HEK293 (cell line): ENCODE measurements around the gene ALPK3.

Experiments used
- CTCF ChIA-PET: fragments of 350-600 bp; formaldehyde crosslinking; extraction: SDS; loops from one replicate; lab custom pipeline; 2021; ENCODE audit warnings: antibody characterized with exemption; lab: Yijun Ruan, JAX
- POLR2A ChIA-PET: fragments of 300-600 bp; formaldehyde crosslinking; extraction: SDS; loops from one replicate; lab custom pipeline; 2020; ENCODE audit warnings: antibody characterized with exemption, inconsistent platforms; lab: Yijun Ruan, JAX
- H3K27ac ChIP-seq: fragments of 200-500 bp; sonication (Bioruptor generic); 2 replicates; pipeline ENCODE4 v1.5.1; 2014; ENCODE audit warnings: low read depth, low read length, control low read depth, inconsistent platforms; ENCODE audit errors: extremely low read depth
- H3K36me3 ChIP-seq, 2 experiments: fragments of 200-500 bp in 1 of 2; sonication (Bioruptor generic) in 1 of 2; 1 replicate in 1 of 2; 2 replicates in 1 of 2; pipeline ENCODE4 v1.5.1; 2014 to 2017; ENCODE audit warnings: inconsistent platforms in 2 of 2, low read length in 2 of 2; ENCODE audit not compliant: control insufficient read depth in 2 of 2, insufficient read depth in 1 of 2
- H3K4me1 ChIP-seq: fragments of 200-500 bp; sonication (Bioruptor generic); 2 replicates; pipeline ENCODE4 v1.5.1; 2014; ENCODE audit warnings: mild to moderate bottlenecking, low read length, inconsistent platforms; ENCODE audit not compliant: control insufficient read depth, insufficient read depth
- H3K4me3 ChIP-seq: 2 replicates; pipeline ENCODE4 v1.5.1; 2011; ENCODE audit warnings: low read depth, mild to moderate bottlenecking, control low read depth, low read length, moderate library complexity
- H3K9me3 ChIP-seq: fragments of 200-500 bp; sonication (Bioruptor generic); 2 replicates; pipeline ENCODE4 v1.5.1; 2014; ENCODE audit warnings: low read depth, low read length, inconsistent platforms; ENCODE audit not compliant: control insufficient read depth, insufficient read depth
- GFI1B ChIP-seq: fragments of 450-650 bp; formaldehyde crosslinking; IDR thresholded peaks from 2 replicates; pipeline ENCODE4 v1.5.1; 2016; ENCODE audit warnings: missing biosample characterization, missing genetic modification characterization
- GLIS1 ChIP-seq: fragments of 450-650 bp; formaldehyde crosslinking; IDR thresholded peaks from 2 replicates; pipeline ENCODE4 v1.5.1; 2016; ENCODE audit warnings: missing biosample characterization, missing genetic modification characterization
- KLF8 ChIP-seq: fragments of 450-650 bp; formaldehyde crosslinking; IDR thresholded peaks from 2 replicates; pipeline ENCODE4 v1.5.1; 2016; ENCODE audit warnings: missing biosample characterization, missing genetic modification characterization
- MZF1 ChIP-seq: fragments of 450-650 bp; formaldehyde crosslinking; IDR thresholded peaks from 2 replicates; pipeline ENCODE4 v1.5.1; 2017; ENCODE audit warnings: missing biosample characterization, missing genetic modification characterization, borderline replicate concordance
- OSR2 ChIP-seq: fragments of 450-650 bp; formaldehyde crosslinking; IDR thresholded peaks from 2 replicates; pipeline ENCODE4 v1.5.1; 2016; ENCODE audit warnings: missing biosample characterization, missing genetic modification characterization
- YY2 ChIP-seq: fragments of 450-650 bp; formaldehyde crosslinking; IDR thresholded peaks from 2 replicates; pipeline ENCODE4 v1.5.1; 2016; ENCODE audit warnings: missing biosample characterization, missing genetic modification characterization
- ZBTB10 ChIP-seq: fragments of 450-650 bp; formaldehyde crosslinking; IDR thresholded peaks from 2 replicates; pipeline ENCODE4 v1.5.1; 2016; ENCODE audit warnings: missing biosample characterization, missing genetic modification characterization
- ZBTB21 ChIP-seq: fragments of 450-650 bp; formaldehyde crosslinking; IDR thresholded peaks from 2 replicates; pipeline ENCODE4 v1.5.1; 2017; ENCODE audit warnings: missing biosample characterization, missing genetic modification characterization
- ZBTB48 ChIP-seq: fragments of 450-650 bp; formaldehyde crosslinking; IDR thresholded peaks from 2 replicates; pipeline ENCODE4 v1.5.1; 2016; ENCODE audit warnings: missing biosample characterization, missing genetic modification characterization
- ZBTB8A ChIP-seq: fragments of 450-650 bp; formaldehyde crosslinking; IDR thresholded peaks from 2 replicates; pipeline ENCODE4 v1.5.1; 2016; ENCODE audit warnings: missing biosample characterization, missing genetic modification characterization
- ZNF157 ChIP-seq: fragments of 450-650 bp; formaldehyde crosslinking; IDR thresholded peaks from 2 replicates; pipeline ENCODE4 v1.5.1; 2016; ENCODE audit warnings: missing biosample characterization, missing genetic modification characterization
- ZNF175 ChIP-seq: fragments of 450-650 bp; formaldehyde crosslinking; IDR thresholded peaks from 2 replicates; pipeline ENCODE4 v1.5.1; 2016; ENCODE audit warnings: missing biosample characterization, missing genetic modification characterization
- ZNF202 ChIP-seq: fragments of 450-650 bp; formaldehyde crosslinking; IDR thresholded peaks from 2 replicates; pipeline ENCODE4 v1.5.1; 2016; ENCODE audit warnings: missing biosample characterization, missing genetic modification characterization, borderline replicate concordance
- ZNF350 ChIP-seq: fragments of 450-650 bp; formaldehyde crosslinking; IDR thresholded peaks from 2 replicates; pipeline ENCODE4 v1.5.0; 2017; ENCODE audit warnings: missing biosample characterization, mild to moderate bottlenecking, missing genetic modification characterization
- ZNF561 ChIP-seq: fragments of 450-650 bp; IDR thresholded peaks from 2 replicates; pipeline ENCODE4 v1.5.1; 2018; ENCODE audit warnings: missing biosample characterization, missing genetic modification characterization, borderline replicate concordance
- ZNF623 ChIP-seq: fragments of 450-650 bp; formaldehyde crosslinking; IDR thresholded peaks from 2 replicates; pipeline ENCODE4 v1.5.1; 2016; ENCODE audit warnings: missing biosample characterization, missing genetic modification characterization
- ZNF660 ChIP-seq: fragments of 450-650 bp; IDR thresholded peaks from 2 replicates; pipeline ENCODE4 v1.5.1; 2018; ENCODE audit warnings: missing biosample characterization, mild to moderate bottlenecking, missing genetic modification characterization
- ZNF664 ChIP-seq: fragments of 450-650 bp; formaldehyde crosslinking; IDR thresholded peaks from 2 replicates; pipeline ENCODE4 v1.5.1; 2016; ENCODE audit warnings: missing biosample characterization, missing genetic modification characterization
- ZNF768 ChIP-seq: fragments of 450-650 bp; formaldehyde crosslinking; IDR thresholded peaks from 2 replicates; pipeline ENCODE4 v1.5.1; 2018; ENCODE audit warnings: missing biosample characterization, mild to moderate bottlenecking, missing genetic modification characterization
- ZNF843 ChIP-seq: fragments of 450-650 bp; formaldehyde crosslinking; IDR thresholded peaks from 2 replicates; pipeline ENCODE4 v1.5.1; 2016; ENCODE audit warnings: missing biosample characterization, missing genetic modification characterization
- TF ChIP-seq, protein P1 (sequence below): fragments of 450-650 bp; formaldehyde crosslinking; IDR thresholded peaks from 2 replicates; pipeline ENCODE4 v1.5.1; 2016; ENCODE audit warnings: missing biosample characterization, missing genetic modification characterization
- TF ChIP-seq, protein P2 (sequence below): fragments of 450-650 bp; formaldehyde crosslinking; IDR thresholded peaks from 2 replicates; pipeline ENCODE4 v1.5.1; 2017; ENCODE audit warnings: missing biosample characterization, missing genetic modification characterization
- TF ChIP-seq, protein P3 (sequence below): fragments of 450-650 bp; formaldehyde crosslinking; IDR thresholded peaks from 2 replicates; pipeline ENCODE4 v1.5.1; 2016; ENCODE audit warnings: missing biosample characterization, missing genetic modification characterization
- TF ChIP-seq, protein P4 (sequence below): fragments of 450-650 bp; formaldehyde crosslinking; IDR thresholded peaks from 2 replicates; pipeline ENCODE4 v1.5.1; 2016; ENCODE audit warnings: missing biosample characterization, missing genetic modification characterization, borderline replicate concordance

The ALPK3 gene

GRCh38 chr15:84830036-84830435, 12.9 kb downstream of the ALPK3 start:
- H3K4me3 ChIP-seq: no peak overlapping the region
- no peak overlapping the region for H3K27ac ChIP-seq
- no peaks in the 10 kb centered on the region for H3K9me3 ChIP-seq
- TF ChIP-seq ZNF561 (tag by site-specific recombination): no peak
- ChIA-PET CTCF (interaction anchor here (0.6 to 1.0 kb wide), 2 partner anchors 11 to 259 kb away, joined by 3 read pairs; no protein-coding TSS in a partner anchor), POLR2A (no interaction called here)
- H3K4me1 ChIP-seq: no peaks in the 10 kb centered on the region
- H3K36me3 ChIP-seq: no peaks in the 10 kb centered on the region

GRCh38 chr15:84831028-84831427, 13.9 kb downstream of the ALPK3 start:
- H3K9me3 ChIP-seq: no peaks in the 10 kb centered on the region
- H3K4me3 ChIP-seq: no peak overlapping the region
- CTCF ChIA-PET: interaction anchor here (0.6 to 2.4 kb wide), 5 partner anchors 15 to 934 kb away, joined by 3 to 12 read pairs (median 3); no protein-coding TSS in a partner anchor
- no peak overlapping the region for H3K27ac ChIP-seq
- no peaks in the 10 kb centered on the region for H3K4me1 ChIP-seq
- POLR2A ChIA-PET: interaction anchor here (0.5 kb wide), 1 partner anchor 550 kb away, joined by 3 read pairs; the partner anchor contains the start of gene AKAP13
- H3K36me3 ChIP-seq: no peaks in the 10 kb centered on the region
- no peak for TF ChIP-seq ZNF660
- no peak for TF ChIP-seq ZNF157 (tag by site-specific recombination)
- TF ChIP-seq, protein P1, sequence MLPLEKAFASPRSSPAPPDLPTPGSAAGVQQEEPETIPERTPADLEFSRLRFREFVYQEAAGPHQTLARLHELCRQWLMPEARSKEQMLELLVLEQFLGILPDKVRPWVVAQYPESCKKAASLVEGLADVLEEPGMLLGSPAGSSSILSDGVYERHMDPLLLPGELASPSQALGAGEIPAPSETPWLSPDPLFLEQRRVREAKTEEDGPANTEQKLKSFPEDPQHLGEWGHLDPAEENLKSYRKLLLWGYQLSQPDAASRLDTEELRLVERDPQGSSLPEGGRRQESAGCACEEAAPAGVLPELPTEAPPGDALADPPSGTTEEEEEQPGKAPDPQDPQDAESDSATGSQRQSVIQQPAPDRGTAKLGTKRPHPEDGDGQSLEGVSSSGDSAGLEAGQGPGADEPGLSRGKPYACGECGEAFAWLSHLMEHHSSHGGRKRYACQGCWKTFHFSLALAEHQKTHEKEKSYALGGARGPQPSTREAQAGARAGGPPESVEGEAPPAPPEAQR (tag by site-specific recombination): no peak
- TF ChIP-seq ZNF350 (tag by site-specific recombination): no peak
- no peak for TF ChIP-seq MZF1
- TF ChIP-seq ZNF175 (tag by site-specific recombination): no peak
- no peak for TF ChIP-seq ZBTB48 (tag by site-specific recombination)
- TF ChIP-seq ZNF843 (tag by site-specific recombination): no peak
- TF ChIP-seq ZNF623 (tag by site-specific recombination): no peak
- TF ChIP-seq ZBTB8A (tag by site-specific recombination): no peak
- no peak for TF ChIP-seq ZNF664 (tag by site-specific recombination)
- no peak for TF ChIP-seq ZBTB10 (tag by site-specific recombination)
- no peak for TF ChIP-seq OSR2
- TF ChIP-seq GFI1B: no peak
- TF ChIP-seq ZBTB21 (tag by site-specific recombination): no peak
- TF ChIP-seq, all 188 proteins: peak for 0

DNA sequence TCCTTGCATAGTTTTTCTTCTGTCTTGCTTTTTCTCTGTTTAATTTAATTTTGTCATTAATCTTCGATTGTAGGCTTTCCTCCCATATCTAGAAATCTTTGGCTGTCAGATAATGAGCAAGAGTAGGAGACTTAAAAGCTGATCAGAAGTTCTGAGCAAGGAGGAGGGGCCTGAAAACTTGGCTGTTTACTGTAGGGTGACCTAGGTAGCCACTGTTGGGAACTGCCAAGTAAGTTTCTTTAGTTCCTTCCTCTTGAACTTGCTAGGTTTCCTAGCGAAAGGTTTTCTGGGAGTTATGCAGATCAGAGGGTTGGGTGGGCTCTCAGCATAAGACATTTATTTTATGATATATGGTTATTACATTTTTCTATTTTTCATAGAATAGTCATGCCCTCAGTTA, 14.5 kb downstream of the ALPK3 start:
- CTCF ChIA-PET: interaction anchor here (0.7 to 2.4 kb wide), 5 partner anchors 14 to 338 kb away, joined by 3 to 12 read pairs (median 3); no protein-coding TSS in a partner anchor
- Histone ChIP-seq H3K9me3 (no peaks in the 10 kb centered on the region), H3K4me1 (no peaks in the 10 kb centered on the region), H3K36me3 (no peaks in the 10 kb centered on the region), H3K27ac (no peak overlapping the region), H3K4me3 (no peak overlapping the region)
- POLR2A ChIA-PET: no interaction called here
- TF ChIP-seq ZNF202 (no peak), KLF8 (no peak), GLIS1 (tag by site-specific recombination) (no peak), YY2 (tag by site-specific recombination) (no peak), ZNF768 (tag by site-specific recombination) (no peak)
- TF ChIP-seq, protein P2, sequence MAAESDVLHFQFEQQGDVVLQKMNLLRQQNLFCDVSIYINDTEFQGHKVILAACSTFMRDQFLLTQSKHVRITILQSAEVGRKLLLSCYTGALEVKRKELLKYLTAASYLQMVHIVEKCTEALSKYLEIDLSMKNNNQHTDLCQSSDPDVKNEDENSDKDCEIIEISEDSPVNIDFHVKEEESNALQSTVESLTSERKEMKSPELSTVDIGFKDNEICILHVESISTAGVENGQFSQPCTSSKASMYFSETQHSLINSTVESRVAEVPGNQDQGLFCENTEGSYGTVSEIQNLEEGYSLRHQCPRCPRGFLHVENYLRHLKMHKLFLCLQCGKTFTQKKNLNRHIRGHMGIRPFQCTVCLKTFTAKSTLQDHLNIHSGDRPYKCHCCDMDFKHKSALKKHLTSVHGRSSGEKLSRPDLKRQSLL: no peak
- TF ChIP-seq, protein P3, sequence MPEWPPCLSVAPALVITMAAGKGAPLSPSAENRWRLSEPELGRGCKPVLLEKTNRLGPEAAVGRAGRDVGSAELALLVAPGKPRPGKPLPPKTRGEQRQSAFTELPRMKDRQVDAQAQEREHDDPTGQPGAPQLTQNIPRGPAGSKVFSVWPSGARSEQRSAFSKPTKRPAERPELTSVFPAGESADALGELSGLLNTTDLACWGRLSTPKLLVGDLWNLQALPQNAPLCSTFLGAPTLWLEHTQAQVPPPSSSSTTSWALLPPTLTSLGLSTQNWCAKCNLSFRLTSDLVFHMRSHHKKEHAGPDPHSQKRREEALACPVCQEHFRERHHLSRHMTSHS (tag by site-specific recombination): no peak
- TF ChIP-seq, protein P4, sequence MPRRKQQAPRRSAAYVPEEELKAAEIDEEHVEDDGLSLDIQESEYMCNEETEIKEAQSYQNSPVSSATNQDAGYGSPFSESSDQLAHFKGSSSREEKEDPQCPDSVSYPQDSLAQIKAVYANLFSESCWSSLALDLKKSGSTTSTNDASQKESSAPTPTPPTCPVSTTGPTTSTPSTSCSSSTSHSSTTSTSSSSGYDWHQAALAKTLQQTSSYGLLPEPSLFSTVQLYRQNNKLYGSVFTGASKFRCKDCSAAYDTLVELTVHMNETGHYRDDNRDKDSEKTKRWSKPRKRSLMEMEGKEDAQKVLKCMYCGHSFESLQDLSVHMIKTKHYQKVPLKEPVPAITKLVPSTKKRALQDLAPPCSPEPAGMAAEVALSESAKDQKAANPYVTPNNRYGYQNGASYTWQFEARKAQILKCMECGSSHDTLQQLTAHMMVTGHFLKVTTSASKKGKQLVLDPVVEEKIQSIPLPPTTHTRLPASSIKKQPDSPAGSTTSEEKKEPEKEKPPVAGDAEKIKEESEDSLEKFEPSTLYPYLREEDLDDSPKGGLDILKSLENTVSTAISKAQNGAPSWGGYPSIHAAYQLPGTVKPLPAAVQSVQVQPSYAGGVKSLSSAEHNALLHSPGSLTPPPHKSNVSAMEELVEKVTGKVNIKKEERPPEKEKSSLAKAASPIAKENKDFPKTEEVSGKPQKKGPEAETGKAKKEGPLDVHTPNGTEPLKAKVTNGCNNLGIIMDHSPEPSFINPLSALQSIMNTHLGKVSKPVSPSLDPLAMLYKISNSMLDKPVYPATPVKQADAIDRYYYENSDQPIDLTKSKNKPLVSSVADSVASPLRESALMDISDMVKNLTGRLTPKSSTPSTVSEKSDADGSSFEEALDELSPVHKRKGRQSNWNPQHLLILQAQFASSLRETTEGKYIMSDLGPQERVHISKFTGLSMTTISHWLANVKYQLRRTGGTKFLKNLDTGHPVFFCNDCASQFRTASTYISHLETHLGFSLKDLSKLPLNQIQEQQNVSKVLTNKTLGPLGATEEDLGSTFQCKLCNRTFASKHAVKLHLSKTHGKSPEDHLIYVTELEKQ (tag by site-specific recombination): no peak
